Astrocyte of the hippocampus (primary cell): ENCODE results near the gene DPAGT1.
"Not testable (repeated sequence)": the region's sequence is repeated elsewhere in the genome, so short reads cannot be mapped to it uniquely, and the experiment has no call there.

Source experiments
- DNase-seq: peaks from one replicate; pipeline ENCODE4 v3.0.0; 2011; ENCODE audit warnings: low read depth, low spot score

Gene DPAGT1

DNA sequence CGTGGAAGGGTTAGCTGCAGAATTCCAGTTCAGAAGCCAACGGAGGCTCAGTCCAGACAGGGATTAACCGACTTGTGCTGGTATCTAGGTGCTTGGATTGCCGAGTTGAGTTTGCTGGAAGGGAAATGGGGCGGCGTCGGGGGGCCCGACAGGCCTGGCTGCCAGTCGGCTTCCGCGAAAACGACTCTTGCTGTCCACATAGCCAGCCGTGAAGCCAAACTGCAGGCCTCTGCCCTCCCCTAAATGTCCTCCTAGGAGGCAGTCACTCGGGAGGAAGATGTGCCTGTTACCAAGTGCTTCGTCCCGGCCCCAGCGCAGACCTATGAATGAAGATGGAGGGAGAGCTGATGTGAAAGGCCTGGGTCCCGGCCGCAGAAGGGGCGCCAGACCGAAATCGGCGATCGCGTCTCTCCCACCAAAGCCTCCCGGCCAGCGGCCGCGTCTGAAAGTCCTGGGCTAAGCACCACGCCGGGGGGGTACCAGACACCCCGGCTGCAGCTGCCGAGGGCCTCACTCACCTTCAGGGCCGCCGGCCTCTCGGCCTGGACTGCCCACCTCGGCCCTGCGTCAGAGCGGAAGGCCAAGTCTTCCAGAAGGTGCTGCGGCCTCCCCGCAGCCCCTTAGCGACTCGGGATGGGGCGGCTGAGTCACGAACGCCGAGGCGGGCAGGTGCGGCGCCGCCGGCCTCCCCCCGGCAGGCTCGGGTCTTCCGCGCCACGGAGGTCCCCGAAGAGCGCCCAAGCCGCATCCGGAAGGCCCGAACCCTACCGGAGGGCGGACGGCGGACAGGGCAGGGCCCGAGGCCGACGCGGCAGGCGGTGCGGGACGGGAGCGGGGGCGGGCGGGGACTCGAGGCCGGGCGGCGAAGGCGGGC, 7.5 kb downstream of the DPAGT1 start:
- peak; percentile 69 for DNase-seq

- DNase-seq, result peak; percentile 91
Observed at GRCh38 chr11:119092880-119093842, 8.5 kb downstream of the DPAGT1 start.

DNA sequence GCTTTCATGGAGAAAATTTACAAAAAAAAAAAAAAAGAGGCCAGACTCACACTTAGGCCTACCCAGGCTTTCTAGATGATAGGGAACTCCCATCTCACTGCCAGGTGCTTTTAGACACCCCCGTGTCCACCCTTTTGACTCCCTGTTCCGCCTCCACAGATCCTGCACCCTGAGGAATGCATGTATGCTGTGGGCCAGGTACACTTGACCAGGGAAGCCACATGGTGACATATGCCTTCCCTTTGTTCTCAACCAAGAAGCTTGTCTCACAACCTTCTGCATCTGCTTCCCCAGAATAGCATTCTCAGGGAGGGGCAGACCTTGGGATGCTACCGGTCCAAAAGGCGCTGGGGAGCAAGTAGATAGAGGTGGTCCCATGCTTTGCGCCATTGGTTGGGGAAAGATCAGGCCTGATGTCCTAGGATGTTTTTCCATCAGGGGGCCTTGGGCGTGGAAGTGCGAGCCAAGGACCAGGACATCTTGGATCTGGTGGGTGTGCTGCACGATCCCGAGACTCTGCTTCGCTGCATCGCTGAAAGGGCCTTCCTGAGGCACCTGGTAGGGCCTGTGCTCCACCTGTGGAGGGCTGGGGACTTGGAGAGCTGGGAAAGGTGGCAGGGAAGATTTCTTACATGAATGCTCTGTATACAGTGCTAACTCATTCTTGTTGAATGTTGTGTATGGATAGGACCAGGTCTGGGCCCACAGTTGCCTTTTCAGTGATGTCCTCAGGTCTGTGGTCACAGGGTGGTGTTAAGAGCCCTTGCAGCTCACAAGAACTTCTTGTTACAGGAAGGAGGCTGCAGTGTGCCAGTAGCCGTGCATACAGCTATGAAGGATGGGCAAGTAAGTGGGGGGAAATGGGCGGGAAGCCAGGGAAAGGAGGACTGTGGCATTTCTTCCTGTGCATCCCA, 9.4 kb downstream of the DPAGT1 start:
- peak; percentile 9 for DNase-seq

GRCh38 chr11:119091178-119091577, 10.5 kb downstream of the DPAGT1 start:
- DNase-seq, result no peak

- no peak for DNase-seq
Observed at GRCh38 chr11:119089319-119089718, 12.3 kb downstream of the DPAGT1 start.

DNA sequence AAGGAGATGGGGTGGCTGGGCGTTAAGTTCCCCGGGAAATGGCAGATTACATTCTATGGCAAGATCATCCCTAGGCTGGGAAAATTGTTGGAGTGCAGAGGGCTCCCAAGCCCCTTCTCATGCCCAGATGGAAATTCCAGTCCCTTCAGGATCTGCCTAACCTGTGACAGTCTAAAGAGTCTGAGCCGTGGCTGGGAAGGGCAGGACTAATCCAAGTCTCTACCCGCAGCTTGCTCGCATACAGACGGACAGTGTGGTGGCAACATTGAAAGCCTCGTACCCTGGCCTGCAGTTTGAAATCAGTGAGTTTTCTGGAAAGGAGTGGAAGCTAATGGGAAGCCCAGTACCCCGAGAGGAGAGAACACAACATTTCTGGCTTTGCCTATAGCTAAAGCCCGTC, 13.2 kb downstream of the DPAGT1 start:
- DNase-seq, result no peak

DNA sequence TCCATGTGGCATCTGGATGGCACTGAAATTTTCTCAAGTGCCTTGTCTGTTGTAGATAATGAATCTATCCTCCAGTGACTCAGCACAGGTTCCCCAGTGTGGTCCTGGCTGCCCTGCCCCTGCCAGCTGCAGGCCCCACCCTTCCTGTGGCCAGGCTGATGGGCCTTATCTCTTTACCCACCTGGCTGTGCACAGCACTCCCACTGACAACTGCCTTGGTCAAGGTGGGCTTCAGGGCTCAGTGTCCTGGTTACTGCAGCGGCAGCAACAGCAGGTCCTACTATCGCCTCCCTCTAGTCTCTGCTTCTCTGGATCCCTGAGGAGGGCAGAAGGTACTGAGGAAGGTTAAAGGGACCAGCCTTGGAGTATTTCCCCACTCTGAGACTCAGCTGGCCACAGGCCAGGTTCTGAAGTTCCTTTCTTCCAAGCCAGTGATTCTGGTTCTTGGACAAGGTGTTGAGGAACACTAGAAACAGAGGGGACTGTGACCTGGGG, 13.9 kb downstream of the DPAGT1 start:
- DNase-seq, result no peak

DNA sequence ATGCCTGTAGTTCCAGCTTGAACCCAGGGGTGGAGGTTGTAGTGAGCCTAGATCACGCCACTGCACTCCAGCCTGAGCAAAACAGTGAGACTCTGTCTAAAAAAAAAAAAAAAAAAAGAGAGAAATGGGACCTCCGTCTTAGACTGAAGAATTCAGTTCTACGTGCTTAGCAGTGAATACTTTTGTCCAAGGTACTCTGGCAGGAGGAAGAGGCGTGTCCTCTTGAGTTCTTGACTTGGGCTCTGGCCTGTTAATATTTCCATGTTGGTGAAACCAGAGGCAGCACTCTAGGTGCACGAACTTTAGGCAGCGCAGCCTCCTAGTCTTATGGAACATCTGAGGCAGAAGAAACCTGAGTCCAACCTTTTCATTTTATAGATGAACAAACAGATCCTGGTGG, 14.5 kb downstream of the DPAGT1 start:
- no peak for DNase-seq

- DNase-seq, result no peak
Observed at GRCh38 chr11:119085437-119085847, 16.2 kb downstream of the DPAGT1 start.

DNA sequence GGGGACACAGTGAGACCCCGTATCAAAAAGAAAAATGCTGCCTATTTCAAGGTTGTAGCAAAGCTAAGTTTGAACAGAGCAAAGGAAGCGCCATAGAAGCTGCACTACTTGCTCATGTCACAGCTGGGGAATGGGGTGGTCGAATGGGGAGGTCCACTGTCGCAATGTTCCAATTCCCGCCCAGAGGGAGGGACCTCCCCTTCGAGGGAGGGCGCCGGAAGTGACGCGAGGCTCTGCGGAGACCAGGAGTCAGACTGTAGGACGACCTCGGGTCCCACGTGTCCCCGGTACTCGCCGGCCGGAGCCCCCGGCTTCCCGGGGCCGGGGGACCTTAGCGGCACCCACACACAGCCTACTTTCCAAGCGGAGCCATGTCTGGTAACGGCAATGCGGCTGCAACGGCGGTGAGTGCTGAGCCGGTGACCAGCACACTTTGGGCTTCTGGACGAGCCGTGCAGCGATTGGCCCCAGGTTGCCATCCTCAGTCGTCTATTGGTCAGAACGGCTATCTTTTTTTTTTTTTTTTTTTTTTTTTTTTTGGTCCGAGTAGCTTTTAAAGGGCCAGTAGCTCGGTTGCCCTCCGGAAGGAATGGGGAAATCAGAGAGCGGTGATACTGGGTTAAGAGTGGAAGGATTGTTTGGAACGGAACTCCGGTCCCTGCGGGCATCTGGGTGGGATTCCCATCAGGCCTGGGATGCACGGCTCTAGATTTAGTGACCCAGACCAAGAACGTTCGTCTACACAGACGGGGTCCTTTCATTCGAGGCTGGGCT, 16.8 kb downstream of the DPAGT1 start, which contains the start of gene HMBS:
Gene HMBS, plus strand, starts transcription at position 219 of the 774 bp plus-strand sequence. Its CDS starts 153 bp downstream, at position 372.
- peak; percentile 96 for DNase-seq

GRCh38 chr11:119081682-119082260, 19.9 kb downstream of the DPAGT1 start:
- DNase-seq, result no peak

DNA sequence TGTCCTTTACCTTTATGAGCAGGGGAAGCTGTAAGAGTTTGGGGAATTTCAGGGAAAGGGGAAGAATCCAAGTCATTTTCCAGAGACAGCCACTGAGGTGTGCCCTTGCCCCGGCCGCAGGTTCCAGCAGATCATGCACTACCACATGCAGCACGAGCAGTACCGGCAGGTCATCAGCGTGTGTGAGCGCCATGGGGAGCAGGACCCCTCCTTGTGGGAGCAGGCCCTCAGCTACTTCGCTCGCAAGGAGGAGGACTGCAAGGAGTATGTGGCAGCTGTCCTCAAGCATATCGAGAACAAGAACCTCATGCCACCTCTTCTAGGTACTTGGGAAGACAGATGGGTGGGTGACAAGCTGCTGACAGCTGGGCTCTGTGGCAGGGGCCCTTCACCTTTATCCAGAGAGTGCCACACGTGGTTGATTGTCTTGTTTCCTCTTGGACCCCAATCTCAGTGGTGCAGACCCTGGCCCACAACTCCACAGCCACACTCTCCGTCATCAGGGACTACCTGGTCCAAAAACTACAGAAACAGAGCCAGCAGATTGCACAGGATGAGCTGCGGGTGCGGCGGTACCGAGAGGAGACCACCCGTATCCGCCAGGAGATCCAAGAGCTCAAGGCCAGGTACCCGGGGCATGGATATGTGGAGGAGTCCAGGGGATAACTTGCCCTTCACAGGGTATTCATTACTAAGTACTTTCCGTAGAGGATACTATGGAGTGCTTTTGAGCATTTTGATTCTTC, 22.8 kb downstream of the DPAGT1 start:
- DNase-seq, result no peak

DNA sequence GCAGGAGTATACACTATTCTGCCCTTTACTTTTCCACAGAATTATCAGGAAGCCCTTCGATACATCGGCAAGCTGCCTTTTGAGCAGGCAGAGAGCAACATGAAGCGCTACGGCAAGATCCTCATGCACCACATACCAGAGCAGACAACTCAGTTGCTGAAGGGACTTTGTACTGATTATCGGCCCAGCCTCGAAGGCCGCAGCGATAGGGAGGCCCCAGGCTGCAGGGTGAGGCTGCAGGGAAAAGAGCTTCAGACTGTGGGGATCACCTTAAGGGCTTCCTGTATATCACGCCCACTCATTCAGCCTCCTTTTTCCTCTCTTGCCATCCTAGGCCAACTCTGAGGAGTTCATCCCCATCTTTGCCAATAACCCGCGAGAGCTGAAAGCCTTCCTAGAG, 23.8 kb downstream of the DPAGT1 start:
- no peak for DNase-seq

GRCh38 chr11:119067371-119068222, 34.1 kb downstream of the DPAGT1 start, which contains the start of gene VPS11:
Gene VPS11 (plus strand): TSS chr11:119067818. CDS start chr11:119067824, 6 bp downstream.
- DNase-seq, result peak; percentile 98

GRCh38 chr11:119065369-119065768, 36.3 kb downstream of the DPAGT1 start:
- DNase-seq, result no peak

GRCh38 chr11:119062779-119063178, 38.9 kb downstream of the DPAGT1 start:
- peak; percentile 59 for DNase-seq

- DNase-seq, result no peak
Observed at GRCh38 chr11:119061256-119061655, 40.4 kb downstream of the DPAGT1 start.

- not testable (repeated sequence) for DNase-seq
Observed at GRCh38 chr11:119059128-119059527, 42.5 kb downstream of the DPAGT1 start.
